Cardiac fibroblast (primary cell): ENCODE data around the gene FAR2.
"Not testable (repeated sequence)": the region's sequence is repeated elsewhere in the genome, so short reads cannot be mapped to it uniquely, and the experiment has no call there.

ENCODE experiments used
- DNase-seq, 2 donors: peaks; one replicate each; pipeline versions ENCODE4 v3.0.0 to v3.0.0-alpha.2; 2010; ENCODE audit warnings: low read depth in 2 of 2
- H3K4me3 ChIP-seq, 2 donors: replicated peaks in 1 of 2; 1 replicate in 1 of 2; 2 replicates in 1 of 2; pipeline ENCODE4 v1.5.1; 2011; ENCODE audit warnings: low read depth in 2 of 2, low read length in 2 of 2, mild to moderate bottlenecking in 2 of 2, moderate library complexity in 1 of 2
- TF ChIP-seq, protein P1 (sequence below): IDR thresholded peaks from one replicate; pipeline ENCODE4 v1.5.1; 2011; ENCODE audit warnings: low read depth, mild to moderate bottlenecking, low read length, inconsistent platforms

The FAR2 gene

DNA sequence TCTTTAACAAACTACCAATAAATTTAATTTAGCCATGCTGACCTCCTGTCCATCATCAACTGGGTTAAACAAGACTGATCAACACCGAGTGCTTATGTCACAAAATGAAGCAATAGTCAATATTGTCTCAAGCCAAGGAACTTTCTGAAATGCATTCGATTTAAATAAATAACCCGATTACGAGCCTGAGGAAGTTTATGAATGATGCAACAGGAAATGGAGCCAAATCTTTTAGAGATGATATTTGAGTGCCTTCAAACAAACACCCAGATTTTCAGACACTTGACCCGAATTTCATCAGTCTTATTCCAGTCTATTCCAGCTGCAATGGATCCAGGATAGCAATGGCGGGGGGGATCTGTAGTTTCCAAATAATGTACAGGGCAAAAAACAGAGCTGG lies 27.9 kb downstream of the FAR2 start:
- TF ChIP-seq, protein P1, sequence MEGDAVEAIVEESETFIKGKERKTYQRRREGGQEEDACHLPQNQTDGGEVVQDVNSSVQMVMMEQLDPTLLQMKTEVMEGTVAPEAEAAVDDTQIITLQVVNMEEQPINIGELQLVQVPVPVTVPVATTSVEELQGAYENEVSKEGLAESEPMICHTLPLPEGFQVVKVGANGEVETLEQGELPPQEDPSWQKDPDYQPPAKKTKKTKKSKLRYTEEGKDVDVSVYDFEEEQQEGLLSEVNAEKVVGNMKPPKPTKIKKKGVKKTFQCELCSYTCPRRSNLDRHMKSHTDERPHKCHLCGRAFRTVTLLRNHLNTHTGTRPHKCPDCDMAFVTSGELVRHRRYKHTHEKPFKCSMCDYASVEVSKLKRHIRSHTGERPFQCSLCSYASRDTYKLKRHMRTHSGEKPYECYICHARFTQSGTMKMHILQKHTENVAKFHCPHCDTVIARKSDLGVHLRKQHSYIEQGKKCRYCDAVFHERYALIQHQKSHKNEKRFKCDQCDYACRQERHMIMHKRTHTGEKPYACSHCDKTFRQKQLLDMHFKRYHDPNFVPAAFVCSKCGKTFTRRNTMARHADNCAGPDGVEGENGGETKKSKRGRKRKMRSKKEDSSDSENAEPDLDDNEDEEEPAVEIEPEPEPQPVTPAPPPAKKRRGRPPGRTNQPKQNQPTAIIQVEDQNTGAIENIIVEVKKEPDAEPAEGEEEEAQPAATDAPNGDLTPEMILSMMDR = no peak
- H3K4me3 ChIP-seq = no peak overlapping the region
- peak; percentile 48 to 78 for DNase-seq

DNA sequence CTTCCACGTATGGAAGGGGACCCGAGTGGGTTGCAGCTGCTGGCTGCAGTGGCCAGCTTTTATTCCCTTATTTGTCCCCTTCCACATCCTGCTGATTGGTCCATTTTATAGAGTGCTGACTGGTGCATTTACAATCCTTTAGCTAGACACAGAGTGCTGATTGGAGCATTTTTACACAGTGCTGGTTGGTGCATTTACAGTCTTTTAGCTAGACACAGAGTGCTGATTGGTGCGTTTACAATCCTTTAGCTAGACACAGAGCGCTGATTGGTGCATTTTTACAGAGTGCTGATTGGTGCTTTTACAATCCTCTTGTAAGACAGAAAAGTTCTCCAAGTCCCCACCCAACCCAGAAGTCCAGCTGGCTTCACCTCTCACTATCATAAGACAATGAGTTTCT lies 33.2 kb downstream of the FAR2 start:
- not testable (repeated sequence) for DNase-seq, H3K4me3 ChIP-seq

DNA sequence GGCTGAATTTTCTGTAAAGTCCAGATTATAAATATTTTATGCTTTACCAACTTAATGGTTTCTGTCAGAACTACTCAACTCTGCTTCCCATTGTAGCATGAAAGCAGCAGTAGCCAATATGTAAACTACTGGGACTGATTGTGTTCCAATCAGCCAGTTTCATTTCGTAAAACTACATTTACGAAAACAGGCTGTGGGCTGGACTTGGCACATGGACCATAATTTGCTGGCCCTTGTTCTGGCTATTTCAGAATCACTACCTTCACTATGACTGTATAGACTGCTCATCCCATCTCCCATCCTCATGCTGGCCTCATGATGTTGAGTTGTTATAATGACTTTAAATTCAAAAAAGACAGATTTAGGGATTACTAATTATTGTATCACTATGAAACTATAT lies 38.7 kb downstream of the FAR2 start:
- H3K4me3 ChIP-seq = no peak overlapping the region
- TF ChIP-seq, protein P1 = no peak
- peak; percentile 66 to 81 for DNase-seq

DNA sequence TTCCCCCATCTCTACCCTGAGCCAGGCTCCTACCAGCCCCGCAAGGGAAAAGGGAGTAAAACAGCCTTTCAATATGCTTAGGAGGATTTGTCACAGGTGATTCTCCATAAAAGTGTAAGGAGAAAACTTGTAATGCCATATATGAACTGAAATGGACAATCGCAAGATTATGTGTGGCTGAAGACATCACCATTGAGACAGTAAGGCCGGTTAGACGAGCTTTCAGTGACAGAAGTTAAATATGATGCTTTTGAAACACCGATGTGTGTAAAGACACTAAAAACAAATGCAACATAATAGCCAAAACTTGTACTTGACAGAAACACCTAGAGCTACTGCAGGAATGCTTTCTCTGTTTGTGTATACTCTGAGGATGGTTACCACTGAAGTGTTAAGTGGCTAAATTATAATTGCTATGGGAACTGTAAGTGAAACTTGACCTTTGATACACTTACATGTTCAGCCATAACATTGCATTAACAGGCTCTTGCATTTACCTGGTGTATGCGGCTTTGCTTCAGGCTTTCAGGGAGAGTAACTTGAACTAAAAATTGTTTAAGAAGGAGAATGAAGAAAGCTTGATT lies 42.3 kb downstream of the FAR2 start:
- DNase-seq = no peak
- TF ChIP-seq, protein P1 = no peak

DNA sequence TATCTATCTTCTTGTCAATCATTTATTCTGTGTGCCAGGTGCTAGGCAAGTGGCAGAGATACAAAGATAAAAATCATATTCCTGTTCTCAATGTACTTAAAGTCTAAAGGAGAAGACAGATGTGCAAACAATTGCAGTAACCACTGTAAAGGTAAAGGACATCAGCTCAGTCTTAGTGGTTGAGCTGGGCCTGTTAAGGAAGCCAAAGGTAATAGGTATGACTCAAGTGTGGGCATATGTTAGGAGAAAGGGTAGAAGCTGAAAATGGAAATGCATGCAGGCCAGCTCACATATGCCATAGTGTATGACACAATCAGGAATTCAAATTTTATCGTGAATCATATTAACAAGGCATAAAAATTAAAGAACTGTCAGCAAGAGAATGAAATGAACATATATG lies 49.8 kb downstream of the FAR2 start:
- TF ChIP-seq, protein P1 = no peak
- DNase-seq = no peak
- no peak overlapping the region for H3K4me3 ChIP-seq

More for the DNA sequence above, 42.3 kb downstream of the FAR2 start:
- H3K4me3 ChIP-seq = no peak overlapping the region

DNA sequence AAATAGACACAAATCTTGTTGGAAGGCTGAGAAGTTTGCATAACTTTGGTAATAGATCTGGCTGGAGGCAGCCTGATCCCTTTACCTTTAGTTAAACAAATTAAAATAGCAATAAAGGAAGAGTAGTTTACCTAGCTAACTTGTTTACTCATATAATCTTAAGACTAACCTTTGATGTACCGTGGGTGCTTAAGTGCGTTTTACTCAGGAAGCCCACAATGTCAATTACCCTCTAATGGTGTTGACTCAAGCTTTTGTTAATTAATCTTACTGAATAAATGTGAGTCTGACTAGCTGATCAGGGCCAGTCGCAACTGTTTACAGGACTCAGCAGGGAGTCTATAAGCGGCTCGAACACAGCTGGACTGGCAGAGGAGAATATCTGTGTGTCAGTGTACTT lies 51.5 kb downstream of the FAR2 start:
- no peak overlapping the region for H3K4me3 ChIP-seq
- TF ChIP-seq, protein P1 = no peak
- no peak for DNase-seq

DNA sequence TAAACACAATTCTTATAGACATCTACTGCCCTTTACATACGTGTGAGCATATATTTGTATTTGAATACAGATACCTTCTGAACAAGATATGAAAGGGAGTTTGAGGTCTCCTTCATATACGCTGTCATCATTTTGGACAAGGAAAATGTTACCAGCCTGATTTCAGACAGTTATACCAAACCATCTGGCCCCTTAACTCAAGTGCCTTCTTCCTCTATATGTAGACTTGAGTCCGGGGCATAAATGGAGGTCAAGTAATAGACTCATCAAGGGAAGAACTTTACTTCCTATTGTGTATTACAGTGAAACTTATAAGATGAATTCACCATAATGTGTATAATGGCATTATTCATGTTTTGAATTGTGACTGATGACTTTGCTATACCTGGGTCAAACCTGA lies 52.2 kb downstream of the FAR2 start:
- H3K4me3 ChIP-seq = no peak overlapping the region
- TF ChIP-seq, protein P1 = no peak
- no peak for DNase-seq
